HCT116 (cell line): Measurements from ENCODE around the gene GADD45G. TPM values are rescaled to one million over a fixed set of nuclear protein-coding genes. Genes with fewer than 3 reads are reported as not detected.

ENCODE experiments used
- ATAC-seq: fragments of 200-7000 bp; cut with Tn5 transposase; 2 replicates; pipeline ENCODE4 v1.9.1; 2020; ENCODE audit warnings: mild to moderate bottlenecking, moderate library complexity
- BruUV-seq: library from RNA; stranded (reverse); fragments of 400-500 nt; replicated peaks from 2 replicates; lab custom pipeline; 2021; lab: Mats Ljungman, UMichigan
- CTCF ChIA-PET: fragments of 300-600 bp; sonication (Branson Sonifier 250); formaldehyde crosslinking; loops from one replicate; lab custom pipeline; 2021; ENCODE audit warnings: antibody characterized with exemption; lab: Charles Lee
- POLR2A ChIA-PET: fragments of 300-600, 350-600 bp; sonication (Branson Sonifier 250); formaldehyde crosslinking; loops from one replicate; lab custom pipeline; 2021; ENCODE audit warnings: antibody characterized with exemption; lab: Charles Lee
- RAD21 ChIA-PET, 2 experiments: fragments of 300-600 bp; sonication (Branson Sonifier 250); formaldehyde crosslinking; loops; one replicate each; lab custom pipeline; 2023; ENCODE audit warnings: low total read pairs in 2 of 2; ENCODE audit not compliant: uncharacterized antibody in 2 of 2, unreplicated experiment in 2 of 2, low non-redundant PET in 1 of 2; lab: Charles Lee
- DNase-seq: peaks from one replicate; pipeline ENCODE4 v3.0.0-alpha.2; 2010; ENCODE audit warnings: low read depth, low spot score
- H2AFZ ChIP-seq: fragments of 200-600 bp; shearing (Covaris generic), sonication (generic); 2 replicates; pipeline ENCODE4 v1.6.1; 2017; ENCODE audit warnings: low read depth, mixed run types, mixed read lengths, antibody characterized with exemption, low read length; ENCODE audit not compliant: poor library complexity, severe bottlenecking
- H3K27ac ChIP-seq: 2 replicates; pipeline ENCODE4 v1.5.1; 2012; ENCODE audit warnings: low read depth, low read length
- H3K27me3 ChIP-seq: fragments of 200-600 bp; sonication (generic); 2 replicates; pipeline ENCODE4 v1.6.1; 2016; ENCODE audit warnings: mixed run types, low read length, mixed read lengths; ENCODE audit not compliant: insufficient read depth
- H3K36me3 ChIP-seq, 2 experiments: fragments of 200-500 bp in 1 of 2; fragments of 200-600 bp in 1 of 2; sonication (Bioruptor generic) in 1 of 2; sonication (generic) in 1 of 2; 2 replicates each; pipeline versions ENCODE4 v1.5.1 to v1.6.1; 2014 to 2016; ENCODE audit warnings: low read length in 2 of 2, inconsistent platforms in 1 of 2, mixed read lengths in 1 of 2, mixed run types in 1 of 2; ENCODE audit not compliant: insufficient read depth in 2 of 2, control insufficient read depth in 1 of 2
- H3K4me1 ChIP-seq, 2 experiments: fragments of 200-600 bp in 1 of 2; sonication (generic) in 1 of 2; 2 replicates each; pipeline versions ENCODE4 v1.5.1 to v1.6.1; 2012 to 2017; ENCODE audit warnings: low read length in 2 of 2, inconsistent platforms in 1 of 2, mild to moderate bottlenecking in 1 of 2, mixed read lengths in 1 of 2, mixed run types in 1 of 2, moderate library complexity in 1 of 2; ENCODE audit not compliant: insufficient read depth in 2 of 2, control insufficient read depth in 1 of 2
- H3K4me2 ChIP-seq: fragments of 200-600 bp; sonication (generic); 2 replicates; pipeline ENCODE4 v1.6.1; 2017; ENCODE audit warnings: mixed run types, low read length, mixed read lengths
- H3K4me3 ChIP-seq, 2 experiments: fragments of 200-600 bp in 1 of 2; sonication (generic) in 1 of 2; replicated peaks in 1 of 2; 2 replicates each; pipeline ENCODE4 v1.5.1; 2011 to 2016; ENCODE audit warnings: low read length in 2 of 2, control low read depth in 1 of 2, low read depth in 1 of 2, mild to moderate bottlenecking in 1 of 2, mixed read lengths in 1 of 2, mixed run types in 1 of 2
- H3K79me2 ChIP-seq: fragments of 200-600 bp; sonication (generic); 2 replicates; pipeline ENCODE4 v1.6.1; 2017; ENCODE audit warnings: mild to moderate bottlenecking, mixed run types, low read length, moderate library complexity, mixed read lengths; ENCODE audit not compliant: insufficient read depth
- H3K9ac ChIP-seq: fragments of 200-600 bp; sonication (generic); 2 replicates; pipeline ENCODE4 v1.6.1; 2016; ENCODE audit warnings: low read length, mixed read lengths
- H3K9me2 ChIP-seq: fragments of 200-600 bp; sonication (generic), shearing (Covaris generic); 2 replicates; pipeline ENCODE4 v1.6.1; 2017; ENCODE audit warnings: mixed run types, mild to moderate bottlenecking, moderate library complexity; ENCODE audit not compliant: insufficient read depth
- H3K9me3 ChIP-seq, 2 experiments: fragments of 200-500 bp in 1 of 2; fragments of 200-600 bp in 1 of 2; sonication (Bioruptor generic) in 1 of 2; sonication (generic) in 1 of 2; 2 replicates each; pipeline ENCODE4 v1.6.1; 2014 to 2017; ENCODE audit warnings: low read length in 2 of 2, mixed read lengths in 2 of 2, inconsistent platforms in 1 of 2, low read depth in 1 of 2, mild to moderate bottlenecking in 1 of 2, mixed run types in 1 of 2, moderate library complexity in 1 of 2; ENCODE audit not compliant: control insufficient read depth in 1 of 2, insufficient read depth in 1 of 2
- H4K20me1 ChIP-seq: fragments of 200-600 bp; sonication (generic), shearing (Covaris generic); 2 replicates; pipeline ENCODE4 v1.6.1; 2017; ENCODE audit warnings: mixed run types, mild to moderate bottlenecking, moderate library complexity; ENCODE audit not compliant: insufficient read depth
- CEBPB ChIP-seq: IDR thresholded peaks from 2 replicates; pipeline ENCODE4 v1.6.1; 2012; ENCODE audit warnings: low read depth
- ELF1 ChIP-seq: IDR thresholded peaks from 2 replicates; pipeline ENCODE4 v1.6.1; 2012; ENCODE audit warnings: low read depth, borderline replicate concordance
- EZH2 ChIP-seq: fragments of 200-600 bp; sonication (generic); IDR thresholded peaks from 2 replicates; pipeline ENCODE4 v1.6.1; 2017; ENCODE audit warnings: antibody characterized with exemption, mixed run types
- EZH2phosphoT487 ChIP-seq: fragments of 200-600 bp; IDR thresholded peaks from 2 replicates; pipeline ENCODE4 v1.6.1; 2018; ENCODE audit warnings: antibody characterized with exemption, borderline replicate concordance
- FOSL1 ChIP-seq: IDR thresholded peaks from 2 replicates; pipeline ENCODE4 v1.6.1; 2012; ENCODE audit warnings: low read depth
- JUND ChIP-seq: IDR thresholded peaks from 2 replicates; pipeline ENCODE4 v1.6.1; 2012
- POLR2AphosphoS5 ChIP-seq: IDR thresholded peaks from 2 replicates; pipeline ENCODE4 v1.6.1; 2011; ENCODE audit warnings: mild to moderate bottlenecking, low read depth, low read length, moderate library complexity
- RAD21 ChIP-seq: IDR thresholded peaks from 2 replicates; pipeline ENCODE4 v1.6.1; 2012; ENCODE audit warnings: low read depth, mild to moderate bottlenecking
- SP1 ChIP-seq: IDR thresholded peaks from 2 replicates; pipeline ENCODE4 v1.6.1; 2012; ENCODE audit warnings: low read depth
- ZFX ChIP-seq: fragments of 450-650 bp; IDR thresholded peaks from 2 replicates; pipeline ENCODE4 v1.6.1; 2017
- ZNF274 ChIP-seq: fragments of 200-500 bp; sonication (Bioruptor generic); IDR thresholded peaks from 2 replicates; pipeline ENCODE4 v1.6.1; 2014; ENCODE audit warnings: mild to moderate bottlenecking, low read depth, low read length, inconsistent platforms
- intact Hi-C: fragments of 100-400 bp; cut with micrococcal nuclease; formaldehyde crosslinking; loops from 2 replicates; pipeline ENCODE4 v1.10.0; 2022
- total RNA-seq: library from RNA; stranded (reverse); gene quantifications from one replicate; pipeline ENCODE4 v1.2.1, GENCODE V29; 2021; ENCODE audit not compliant: unreplicated experiment
- TF ChIP-seq, protein P1 (sequence below), 3 experiments: fragments of 200-600 bp in 1 of 3; sonication (generic) in 1 of 3; IDR thresholded peaks in 2 of 3; conservative IDR thresholded peaks in 1 of 3; 2 replicates each; pipeline ENCODE4 v1.5.1; 2012 to 2017; ENCODE audit warnings: low read depth in 2 of 3, low read length in 2 of 3, antibody characterized with exemption in 1 of 3, borderline replicate concordance in 1 of 3, control low read depth in 1 of 3, mild to moderate bottlenecking in 1 of 3, mixed read lengths in 1 of 3, mixed run types in 1 of 3, moderate library complexity in 1 of 3; ENCODE audit not compliant: insufficient read depth in 1 of 3
- TF ChIP-seq, protein P2 (sequence below): IDR thresholded peaks from 2 replicates; pipeline ENCODE4 v1.6.1; 2012

GADD45G gene
- total RNA-seq, 1 experiment from 2014 or later: not detected

DNA sequence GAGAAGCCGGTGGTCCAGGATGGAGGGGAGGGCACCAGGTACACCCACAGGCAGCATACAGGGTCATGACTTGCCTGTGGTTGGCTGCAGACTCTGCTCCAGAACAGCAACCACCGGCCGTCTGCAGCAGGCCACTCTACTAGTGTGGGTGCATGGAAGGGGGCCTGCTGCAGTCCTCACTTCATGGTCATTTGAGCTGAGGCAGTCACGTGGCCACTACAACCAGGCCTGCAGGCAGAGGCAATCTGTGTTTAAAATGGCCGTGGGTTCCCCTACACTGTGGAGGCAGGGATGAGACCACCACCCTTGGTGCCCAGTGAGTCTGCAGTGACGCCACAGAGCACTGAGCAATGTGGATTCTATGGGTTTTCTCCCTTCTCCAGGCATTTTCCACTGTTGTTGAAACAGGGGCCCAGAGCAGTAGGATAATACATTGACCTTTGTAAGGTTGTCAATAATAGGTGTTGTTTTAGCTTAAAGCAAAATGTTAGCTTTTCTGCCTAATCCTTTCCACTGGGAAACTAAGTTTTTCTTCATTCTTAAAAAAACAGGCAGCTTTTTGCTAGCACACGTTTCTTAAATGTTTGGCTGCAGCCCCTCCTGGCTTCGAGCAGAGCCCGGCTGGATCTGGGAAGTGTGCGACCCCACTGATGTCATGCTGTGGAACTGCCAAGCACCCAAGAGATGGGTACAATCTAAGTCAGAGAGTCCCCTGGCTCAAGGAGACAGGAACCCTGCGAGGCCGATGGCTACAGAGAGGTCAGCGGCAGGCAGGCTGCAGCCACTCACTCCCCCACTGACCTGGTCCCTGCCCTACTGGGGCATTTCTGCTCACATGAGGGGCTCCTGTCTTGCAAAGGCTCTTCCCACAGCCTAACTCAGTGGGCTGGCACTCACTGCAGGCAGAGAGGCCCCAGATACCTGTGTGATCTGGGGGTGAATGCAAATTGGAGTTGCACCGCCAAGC lies 21.2 kb downstream of the GADD45G start:
- H3K9ac ChIP-seq: no peak overlapping the region
- no peak for DNase-seq
- H3K4me3 ChIP-seq: no peak overlapping the region
- no peaks in the 10 kb centered on the region for H3K4me1 ChIP-seq
- ATAC-seq: no peak
- H2AFZ ChIP-seq: no peak overlapping the region
- no peaks in the 10 kb centered on the region for H3K36me3 ChIP-seq
- no peaks in the 10 kb centered on the region for H3K9me3 ChIP-seq
- no peak overlapping the region for H3K27ac ChIP-seq
- CTCF ChIA-PET: no interaction called here
- no peaks in the 10 kb centered on the region for H3K79me2 ChIP-seq
- no TSS peak for BruUV-seq
- H3K9me2 ChIP-seq: no peaks in the 10 kb centered on the region
- RAD21 ChIA-PET: no interaction called here
- H4K20me1 ChIP-seq: no peaks in the 10 kb centered on the region
- POLR2A ChIA-PET: no interaction called here
- TF ChIP-seq CEBPB: no peak
- TF ChIP-seq RAD21: no peak
- no peak for TF ChIP-seq ZFX
- TF ChIP-seq FOSL1: no peak
- TF ChIP-seq EZH2: no peak
- TF ChIP-seq SP1: no peak
- TF ChIP-seq POLR2AphosphoS5: no peak
- TF ChIP-seq EZH2phosphoT487: no peak
- TF ChIP-seq JUND: no peak
- H3K4me2 ChIP-seq: no peak overlapping the region
- intact Hi-C loops: no loop called here
- peaks cover 20% of the 10 kb centered on the region; the same call in 1 of the 2 replicates for H3K27me3 ChIP-seq

DNA sequence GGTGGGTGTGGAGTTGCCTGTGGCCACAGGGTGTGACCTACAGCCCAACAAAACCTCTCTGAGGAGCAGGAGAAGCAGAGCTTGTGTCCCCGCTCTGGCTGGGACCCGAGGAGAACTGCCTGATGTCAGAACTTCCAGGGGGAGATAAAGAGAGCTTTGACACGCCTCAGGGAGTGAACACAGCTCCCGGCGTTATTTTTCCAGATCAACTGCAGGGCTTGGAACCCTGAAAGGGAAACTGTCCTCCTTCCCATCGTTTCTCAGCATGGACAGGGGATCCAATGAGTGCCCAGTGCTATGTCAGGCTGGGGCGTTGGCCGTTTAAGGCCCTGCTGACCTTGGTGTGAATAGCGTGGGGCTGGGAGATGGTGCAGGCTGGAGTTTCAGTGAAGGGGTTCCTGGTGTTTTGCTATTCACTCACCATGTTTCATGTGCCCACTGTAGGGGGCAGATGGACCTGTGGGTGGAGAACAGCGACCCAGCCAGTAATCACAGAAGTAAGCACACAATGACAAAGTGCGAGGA lies 22.0 kb downstream of the GADD45G start:
- no peaks in the 10 kb centered on the region for H3K9me3 ChIP-seq
- no peaks in the 10 kb centered on the region for H3K9me2 ChIP-seq
- no peak for ATAC-seq
- H3K27me3 ChIP-seq: peaks cover 20% of the 10 kb centered on the region; the same call in 1 of the 2 replicates
- no peaks in the 10 kb centered on the region for H3K4me1 ChIP-seq
- no peak for DNase-seq
- H3K4me2 ChIP-seq: no peak overlapping the region
- no peaks in the 10 kb centered on the region for H4K20me1 ChIP-seq
- ChIA-PET POLR2A (no interaction called here), CTCF (no interaction called here), RAD21 (no interaction called here)
- TF ChIP-seq ELF1: no peak
- TF ChIP-seq, protein P1, sequence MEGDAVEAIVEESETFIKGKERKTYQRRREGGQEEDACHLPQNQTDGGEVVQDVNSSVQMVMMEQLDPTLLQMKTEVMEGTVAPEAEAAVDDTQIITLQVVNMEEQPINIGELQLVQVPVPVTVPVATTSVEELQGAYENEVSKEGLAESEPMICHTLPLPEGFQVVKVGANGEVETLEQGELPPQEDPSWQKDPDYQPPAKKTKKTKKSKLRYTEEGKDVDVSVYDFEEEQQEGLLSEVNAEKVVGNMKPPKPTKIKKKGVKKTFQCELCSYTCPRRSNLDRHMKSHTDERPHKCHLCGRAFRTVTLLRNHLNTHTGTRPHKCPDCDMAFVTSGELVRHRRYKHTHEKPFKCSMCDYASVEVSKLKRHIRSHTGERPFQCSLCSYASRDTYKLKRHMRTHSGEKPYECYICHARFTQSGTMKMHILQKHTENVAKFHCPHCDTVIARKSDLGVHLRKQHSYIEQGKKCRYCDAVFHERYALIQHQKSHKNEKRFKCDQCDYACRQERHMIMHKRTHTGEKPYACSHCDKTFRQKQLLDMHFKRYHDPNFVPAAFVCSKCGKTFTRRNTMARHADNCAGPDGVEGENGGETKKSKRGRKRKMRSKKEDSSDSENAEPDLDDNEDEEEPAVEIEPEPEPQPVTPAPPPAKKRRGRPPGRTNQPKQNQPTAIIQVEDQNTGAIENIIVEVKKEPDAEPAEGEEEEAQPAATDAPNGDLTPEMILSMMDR (IDR thresholded peaks at IDR 0.05 in 2 of 3, conservative IDR thresholded peaks at IDR 0.05 in 1 of 3; ENCODE audit: borderline replicate concordance in 1 of 3, insufficient read depth in 1 of 3, low read depth in 2 of 3, low read length in 2 of 3): no peak
- TF ChIP-seq, protein P2, sequence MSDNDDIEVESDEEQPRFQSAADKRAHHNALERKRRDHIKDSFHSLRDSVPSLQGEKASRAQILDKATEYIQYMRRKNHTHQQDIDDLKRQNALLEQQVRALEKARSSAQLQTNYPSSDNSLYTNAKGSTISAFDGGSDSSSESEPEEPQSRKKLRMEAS: no peak
- TF ChIP-seq ZNF274: no peak
- H3K9ac ChIP-seq: no peak overlapping the region
- H3K79me2 ChIP-seq: no peaks in the 10 kb centered on the region
- no peak overlapping the region for H2AFZ ChIP-seq
- no TSS peak for BruUV-seq
- intact Hi-C loops: no loop called here
- no peaks in the 10 kb centered on the region for H3K36me3 ChIP-seq
- no peak overlapping the region for H3K4me3 ChIP-seq
- no peak overlapping the region for H3K27ac ChIP-seq
